RWPE1 (cell line): ENCODE results near the gene KLF3.
A peak's percentile ranks its signal among the peaks of the same experiment; 100 is the strongest.

Experiments used
- CTCF ChIA-PET: fragments of 350-600 bp; sonication (Branson Sonifier 250); formaldehyde crosslinking; extraction: SDS; loops from one replicate; lab custom pipeline; 2021; lab: Yijun Ruan, JAX
- POLR2A ChIA-PET: fragments of 400-600 bp; formaldehyde crosslinking; extraction: SDS; loops from one replicate; lab custom pipeline; 2020; ENCODE audit warnings: antibody characterized with exemption; ENCODE audit not compliant: low non-redundant PET; lab: Yijun Ruan, JAX
- DNase-seq: peaks from one replicate; pipeline ENCODE4 v3.0.0; 2012; ENCODE audit warnings: low spot score
- H3K27ac ChIP-seq: fragments of 450-650 bp; 2 replicates; pipeline ENCODE4 v1.5.1; 2017
- CTCF ChIP-seq: fragments of 450-650 bp; conservative IDR thresholded peaks from 2 replicates; pipeline ENCODE4 v1.5.1; 2017; ENCODE audit warnings: low read depth, mild to moderate bottlenecking

The KLF3 gene

DNA sequence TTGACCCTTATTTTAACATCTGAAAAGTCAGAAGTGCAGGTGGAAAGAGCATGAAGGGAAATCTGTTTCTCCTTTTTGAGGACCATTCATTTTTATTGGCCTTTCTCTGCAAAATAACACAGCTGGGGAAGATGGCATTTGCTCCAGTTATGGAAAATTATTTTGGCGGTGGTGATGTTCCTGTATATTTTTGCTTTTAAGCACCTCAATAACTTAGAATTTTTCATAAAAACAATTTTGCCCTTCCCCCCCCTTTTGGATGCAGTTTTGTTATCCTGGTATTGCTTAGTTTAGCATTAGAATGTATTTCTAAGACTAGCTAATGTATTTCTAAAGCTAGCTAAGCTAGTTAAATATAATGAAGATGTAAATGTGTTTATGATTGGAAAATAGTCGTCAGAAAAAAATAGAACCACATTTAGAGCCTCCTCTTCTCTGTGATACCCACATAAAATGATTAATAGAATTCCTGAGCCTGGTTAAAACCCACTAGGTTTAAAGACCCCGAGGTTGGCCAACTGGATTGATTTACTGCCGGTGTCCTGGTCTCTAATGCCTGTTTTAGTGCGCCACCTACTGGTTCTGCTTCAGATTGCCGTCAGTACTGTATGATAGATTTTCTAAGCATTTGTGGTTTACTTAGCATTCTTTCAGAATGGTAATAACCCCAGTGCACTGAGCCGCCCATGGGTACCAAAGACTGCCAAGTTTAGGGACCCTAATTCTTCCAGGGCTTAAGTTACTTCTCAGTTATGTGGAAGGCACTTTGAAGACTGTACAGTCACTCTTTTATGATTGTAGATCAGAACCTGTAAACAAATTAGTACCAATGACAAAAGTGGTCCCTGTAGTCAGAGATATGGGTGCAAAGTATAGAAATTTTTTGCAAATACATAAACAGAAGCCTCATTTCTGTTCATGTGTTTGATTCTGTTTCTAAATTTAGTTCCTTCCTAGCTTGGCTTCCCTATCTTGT is 11.4 kb downstream of the KLF3 start:
- POLR2A ChIA-PET, result no interaction called here
- peak overlapping the region; percentile 100 for H3K27ac ChIP-seq

DNA sequence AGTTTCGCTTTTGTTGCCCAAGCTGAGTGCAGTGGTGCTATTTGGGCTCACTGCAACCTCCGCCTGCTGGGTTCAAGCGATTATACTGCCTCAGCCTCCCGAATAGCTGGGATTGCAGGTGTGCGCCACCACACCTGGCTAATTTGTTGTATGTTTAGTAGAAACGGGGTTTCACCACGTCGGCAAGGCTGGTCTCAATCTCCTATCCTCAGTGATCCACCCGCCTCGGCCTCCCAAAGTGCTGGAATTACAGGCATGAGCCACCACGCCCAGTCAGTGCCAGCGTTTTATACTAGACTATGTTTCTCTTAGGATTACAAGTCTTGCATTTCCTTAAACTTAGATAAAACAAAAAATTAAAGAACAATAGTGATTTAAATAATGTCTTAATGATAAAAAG is 13.0 kb downstream of the KLF3 start:
- ChIA-PET POLR2A (no interaction called here), CTCF (interaction anchor here (0.5 to 2.1 kb wide), 6 partner anchors 12 to 1050 kb away, joined by 3 to 10 read pairs (median 4); no protein-coding TSS in a partner anchor)
- no peak overlapping the region for H3K27ac ChIP-seq
- no peak for TF ChIP-seq CTCF
- DNase-seq, result no peak

More for the DNA sequence above, 11.4 kb downstream of the KLF3 start:
- CTCF ChIA-PET, result interaction anchor here (0.6 to 2.5 kb wide), 9 partner anchors 10 to 597 kb away, joined by 3 to 16 read pairs (median 4); no protein-coding TSS in a partner anchor
- DNase-seq, result peak; percentile 55
- peak; percentile 87 for TF ChIP-seq CTCF

GRCh38 chr4:38677441-38677840 is 13.4 kb downstream of the KLF3 start:
- ChIA-PET POLR2A (no interaction called here), CTCF (interaction anchor here (0.6 to 2.1 kb wide), 3 partner anchors 120 to 498 kb away, joined by 3 to 10 read pairs (median 4); no protein-coding TSS in a partner anchor)
- H3K27ac ChIP-seq, result no peak overlapping the region
- DNase-seq, result no peak
- TF ChIP-seq CTCF, result no peak

DNA sequence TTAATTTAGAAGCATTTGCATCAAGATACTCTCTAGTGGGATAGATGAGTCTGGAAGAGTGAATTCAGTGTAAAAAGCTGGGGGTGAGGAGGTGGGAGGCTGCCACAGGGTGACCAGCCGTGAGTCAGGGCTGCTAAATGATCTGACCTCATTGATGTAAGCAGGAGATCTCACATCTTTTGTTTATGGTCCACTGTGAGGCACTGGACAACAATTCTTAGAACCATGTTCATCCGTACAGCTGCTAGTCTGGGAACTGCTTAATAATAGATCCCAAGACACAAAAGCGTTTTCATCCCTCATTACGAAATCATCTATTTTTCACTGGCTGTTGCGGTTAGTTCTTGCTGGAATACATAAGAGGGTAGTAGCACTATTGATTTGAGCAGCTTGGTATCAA is 14.1 kb downstream of the KLF3 start:
- no peak overlapping the region for H3K27ac ChIP-seq
- POLR2A ChIA-PET, result no interaction called here
- DNase-seq, result no peak
- CTCF ChIA-PET, result interaction anchor here (0.5 kb wide), 1 partner anchor 861 kb away, joined by 3 read pairs; no protein-coding TSS in a partner anchor
- TF ChIP-seq CTCF, result no peak

- ChIA-PET POLR2A (no interaction called here), CTCF (no interaction called here)
- no peak for DNase-seq
- TF ChIP-seq CTCF, result no peak
- peak overlapping the region; percentile 17; the same call in 1 of the 2 replicates for H3K27ac ChIP-seq
Observed at GRCh38 chr4:38679921-38680320, 15.9 kb downstream of the KLF3 start.

DNA sequence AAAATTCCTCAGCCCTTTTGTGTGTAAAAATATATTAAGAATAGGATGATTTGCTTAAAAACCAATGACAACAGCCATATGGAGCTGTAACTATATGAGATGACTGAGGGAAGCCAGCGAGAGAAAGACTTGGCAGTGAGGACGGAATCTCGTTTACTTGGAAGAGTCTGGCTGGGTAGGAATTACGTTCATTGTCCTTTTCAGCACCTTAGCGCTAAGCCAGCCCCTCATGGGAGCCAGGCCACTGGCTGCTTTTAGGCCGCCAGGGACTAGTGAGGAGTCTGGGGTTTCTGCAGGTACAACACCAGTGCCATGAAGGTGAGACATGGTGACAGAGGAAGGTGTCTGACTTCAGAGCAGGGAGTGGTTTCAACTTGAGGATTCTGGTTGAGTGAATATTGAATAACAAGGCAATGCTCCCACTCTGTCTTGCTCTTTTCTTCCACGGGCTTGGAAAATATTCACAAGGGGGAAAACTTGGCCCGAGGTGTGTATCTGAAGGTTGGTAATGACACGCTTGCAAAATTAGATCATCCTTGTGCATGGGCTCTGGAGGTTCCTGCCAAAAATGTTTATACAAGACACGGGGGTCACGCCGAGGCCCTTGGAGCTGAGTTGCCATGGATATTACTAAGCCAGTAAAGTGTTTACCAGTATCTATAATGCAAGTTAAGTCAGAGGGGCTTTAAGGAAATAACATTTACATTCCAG is 17.4 kb downstream of the KLF3 start:
- H3K27ac ChIP-seq, result peak overlapping the region; percentile 39; the same call in 1 of the 2 replicates
- no peak for TF ChIP-seq CTCF
- CTCF ChIA-PET, result interaction anchor here (0.6 to 0.7 kb wide), 2 partner anchors 364 to 567 kb away, joined by 3 read pairs; no protein-coding TSS in a partner anchor

More for the DNA sequence above, 17.4 kb downstream of the KLF3 start:
- POLR2A ChIA-PET, result no interaction called here
- no peak for DNase-seq
